ENCODE measurements around the gene KCNB1.

The KCNB1 gene

GRCh38 chr20:49496553-49497397, 14.3 kb upstream of the KCNB1 start:
- DNase-seq, result no peak

- DNase-seq, result no peak
These were observed 13.6 kb upstream of the KCNB1 start for GRCh38 chr20:49496043-49496442.

- no peak for DNase-seq
These were observed 8.2 kb upstream of the KCNB1 start for GRCh38 chr20:49490689-49491088.

- no peak for DNase-seq
These were observed 7.2 kb upstream of the KCNB1 start for GRCh38 chr20:49489688-49490087.

GRCh38 chr20:49486064-49486463, 3.6 kb upstream of the KCNB1 start:
- DNase-seq, result no peak

- no peak for DNase-seq
These were observed 3.1 kb upstream of the KCNB1 start for GRCh38 chr20:49485563-49485962.

GRCh38 chr20:49484180-49485140, 2.0 kb upstream of the KCNB1 start:
- peak; percentile 29 to 47 for DNase-seq

GRCh38 chr20:49483696-49484123, 1.2 kb upstream of the KCNB1 start:
- DNase-seq, result no peak

GRCh38 chr20:49483018-49483695, 689 bp upstream of the KCNB1 start:
- no peak for DNase-seq

- no peak for DNase-seq
These were observed 295 bp downstream of the KCNB1 start for GRCh38 chr20:49482173-49482572.

GRCh38 chr20:49481116-49481515, 1.4 kb downstream of the KCNB1 start:
- DNase-seq, result no peak

- DNase-seq, result no peak
These were observed 2.2 kb downstream of the KCNB1 start for GRCh38 chr20:49480236-49480635.

GRCh38 chr20:49479785-49480184, 2.7 kb downstream of the KCNB1 start:
- DNase-seq, result no peak

- DNase-seq, result no peak
These were observed 3.4 kb downstream of the KCNB1 start for GRCh38 chr20:49478754-49479689.

- no peak for DNase-seq
These were observed 4.2 kb downstream of the KCNB1 start for GRCh38 chr20:49478266-49478665.

GRCh38 chr20:49477200-49477599, 5.3 kb downstream of the KCNB1 start:
- no peak for DNase-seq

GRCh38 chr20:49476016-49476355, 6.5 kb downstream of the KCNB1 start:
- no peak for DNase-seq

GRCh38 chr20:49475292-49476015, 7.0 kb downstream of the KCNB1 start:
- no peak for DNase-seq

- no peak for DNase-seq
These were observed 11.1 kb downstream of the KCNB1 start for GRCh38 chr20:49471397-49471796.

- DNase-seq, result no peak
These were observed 11.5 kb downstream of the KCNB1 start for GRCh38 chr20:49470922-49471321.

GRCh38 chr20:49469060-49469459, 13.4 kb downstream of the KCNB1 start:
- no peak for DNase-seq

All from CD4-positive, alpha-beta T cell treated with Interleukin-1 beta for 1 hour (primary cell).